Sciatic nerve (tissue), 2 donors: ENCODE results near the gene LSMEM2. TPM values are rescaled to one million over a fixed set of nuclear protein-coding genes. Genes with fewer than 3 reads are reported as not detected.

Experiments used
- ATAC-seq: fragments of 200-7000 bp; cut with Tn5 transposase; one replicate; pipeline ENCODE4 v1.9.1; 2020; ENCODE audit warnings: mild to moderate bottlenecking, moderate library complexity
- DNase-seq: peaks from one replicate; pipeline ENCODE4 v3.0.0-alpha.2; 2020; ENCODE audit warnings: low spot score
- intact Hi-C: fragments of 100-400 bp; cut with DNase I; formaldehyde crosslinking; loops from one replicate; pipeline ENCODE4 v1.14.2; 2022
- total RNA-seq: library from RNA; stranded (reverse); fragmentation: NEBNext Ultra II Directional; extraction: Animal tissue kit (Norgen Biotek cat#: 25700); gene quantifications from one replicate; pipeline ENCODE4 v1.2.1, GENCODE V29; 2021
- donor health status: DM: no; HTN: no; CAD: no.
- donor health status: DM: no; HTN: no; CAD: no.

LSMEM2 gene
- total RNA-seq = 2.0 TPM

DNA sequence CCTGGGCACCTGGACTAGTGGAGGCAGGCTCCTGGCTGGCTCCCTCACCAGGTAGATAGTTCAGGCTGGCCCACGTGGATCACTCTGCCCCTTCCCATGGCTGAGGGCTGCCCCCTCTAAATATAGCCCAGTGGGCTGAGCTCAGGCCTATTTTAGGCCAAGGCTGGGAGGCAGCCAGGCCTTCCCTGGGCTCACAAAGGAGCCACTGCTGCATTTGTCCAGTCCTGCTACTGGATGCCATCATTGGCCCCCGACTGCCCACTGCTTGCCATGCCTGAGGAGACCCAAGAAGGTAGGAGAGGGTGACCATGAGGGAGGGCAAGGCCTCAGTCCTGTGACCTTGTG, at the start of gene LSMEM2:
TSS of gene LSMEM2 (plus strand) at position 208 of the 345 bp plus-strand sequence. CDS start at position 235, 27 bp downstream.
- DNase-seq = no peak
- peak; percentile 8 for ATAC-seq
- intact Hi-C loops = no loop called here

DNA sequence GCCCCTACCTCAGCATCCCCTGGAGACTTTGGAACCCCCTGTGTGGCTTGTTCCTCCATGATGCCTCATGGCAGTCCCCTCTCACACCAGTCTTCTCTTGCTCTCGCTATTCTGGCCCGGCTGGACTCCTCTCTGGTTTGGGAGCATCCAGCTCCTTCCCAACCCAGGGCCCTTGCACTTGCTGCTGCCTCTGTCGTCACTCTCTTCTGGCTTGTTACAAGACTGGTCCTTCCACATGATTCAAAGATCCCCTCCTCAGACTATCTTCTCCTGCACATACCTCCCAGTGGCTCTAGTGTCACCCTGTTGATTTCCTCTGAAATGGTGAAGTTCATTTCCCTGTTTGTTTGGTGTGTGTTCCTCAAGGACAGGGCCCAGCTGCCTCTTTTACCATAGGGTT, 49.4 kb upstream of the LSMEM2 start:
- DNase-seq (no peak), ATAC-seq (no peak)
- intact Hi-C loops = loop anchor here (2.0 kb wide), 1 partner anchor 45 kb away; no protein-coding TSS in a partner anchor

DNA sequence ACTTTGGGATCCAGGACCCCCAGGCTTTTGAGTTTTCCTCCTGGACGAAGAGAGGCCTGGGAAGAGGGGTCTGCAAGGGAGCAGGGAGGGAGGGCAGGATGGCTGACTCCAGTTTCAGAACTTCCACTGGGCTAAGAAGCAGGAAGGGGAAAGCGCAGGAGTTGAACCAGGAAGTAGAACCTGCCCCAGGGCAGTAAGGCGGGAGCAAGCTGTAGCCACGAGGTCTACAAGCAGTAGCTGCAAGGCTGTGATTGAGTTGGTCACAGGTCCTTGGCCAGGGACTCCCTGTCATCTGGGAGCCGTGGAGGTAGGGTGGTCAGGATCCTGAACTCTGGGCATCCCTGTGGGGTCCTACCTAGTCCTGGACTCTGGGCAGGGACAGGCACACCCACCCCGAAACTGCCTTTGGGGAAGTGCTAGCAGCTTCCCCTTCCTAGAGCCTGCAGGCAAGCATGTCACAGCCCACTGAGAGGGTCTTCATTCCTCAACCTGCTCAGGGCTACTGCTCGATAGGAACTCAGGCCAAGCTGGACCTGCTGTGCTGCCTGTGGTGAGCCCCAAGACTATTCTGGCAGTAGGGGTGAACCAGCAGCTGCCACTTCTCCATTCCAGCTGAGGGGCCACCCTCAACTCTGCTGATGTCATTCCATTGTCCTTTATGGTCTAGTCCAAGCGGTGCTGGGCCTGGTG, 48.6 kb upstream of the LSMEM2 start:
- DNase-seq (no peak), ATAC-seq (no peak)
- intact Hi-C loops = no loop called here

DNA sequence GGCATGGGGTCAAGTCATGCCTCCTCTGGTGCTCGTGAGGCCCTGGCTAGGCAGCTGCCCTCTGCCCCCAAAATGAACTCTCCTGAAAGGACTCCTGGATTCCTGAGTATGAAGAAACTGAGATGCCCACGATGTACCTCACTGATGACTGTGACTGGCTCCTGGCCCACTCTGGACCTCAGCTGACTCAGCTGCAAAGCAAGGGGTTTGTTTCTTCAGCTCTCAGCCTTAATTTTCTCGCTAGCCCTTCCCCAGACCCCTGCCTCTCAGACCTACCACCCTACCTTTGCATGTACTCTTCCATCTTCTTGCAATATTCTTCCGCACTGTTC, 48.1 kb upstream of the LSMEM2 start:
- no peak for ATAC-seq
- no peak for DNase-seq
- intact Hi-C loops = no loop called here

DNA sequence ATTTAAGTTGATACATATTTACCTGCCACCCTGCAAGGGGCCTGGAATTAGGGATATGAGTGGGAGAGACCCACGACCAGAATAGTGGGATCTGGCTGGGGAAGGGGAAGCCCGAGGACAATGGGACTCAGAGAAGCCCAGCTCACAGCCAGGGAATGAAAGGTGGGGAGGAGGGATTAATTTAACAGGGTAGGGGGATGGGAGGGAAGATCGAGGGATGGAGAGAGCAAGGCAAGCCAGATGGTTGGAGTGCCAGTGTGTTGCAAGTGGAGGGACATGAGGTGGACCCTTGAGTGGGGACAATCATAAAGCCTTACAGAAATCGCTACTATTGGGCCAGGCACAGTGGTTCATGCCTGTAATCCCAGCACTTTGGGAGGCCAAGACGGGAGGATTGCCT, 47.3 kb upstream of the LSMEM2 start:
- intact Hi-C loops = no loop called here
- no peak for ATAC-seq
- no peak for DNase-seq

DNA sequence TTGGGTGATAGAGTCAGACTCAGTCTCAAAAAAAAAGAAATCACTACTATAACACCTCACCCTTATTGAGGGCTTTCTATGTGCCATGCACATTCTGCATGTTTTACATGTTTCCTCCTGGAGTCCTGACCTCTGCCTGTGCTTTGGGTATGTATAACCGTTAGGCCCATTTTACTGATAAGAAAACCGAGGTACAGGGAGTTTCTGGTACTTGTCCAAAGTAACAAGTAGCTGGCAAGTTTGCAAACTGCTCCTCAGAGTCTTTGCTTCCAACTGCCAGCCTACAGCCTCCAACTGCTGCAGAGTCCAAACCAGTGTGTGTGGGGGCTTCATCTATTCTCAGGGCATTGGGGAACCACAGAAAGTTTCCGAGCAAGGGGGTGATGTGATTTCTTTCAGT, 46.6 kb upstream of the LSMEM2 start:
- no peak for ATAC-seq
- no peak for DNase-seq
- intact Hi-C loops = no loop called here

DNA sequence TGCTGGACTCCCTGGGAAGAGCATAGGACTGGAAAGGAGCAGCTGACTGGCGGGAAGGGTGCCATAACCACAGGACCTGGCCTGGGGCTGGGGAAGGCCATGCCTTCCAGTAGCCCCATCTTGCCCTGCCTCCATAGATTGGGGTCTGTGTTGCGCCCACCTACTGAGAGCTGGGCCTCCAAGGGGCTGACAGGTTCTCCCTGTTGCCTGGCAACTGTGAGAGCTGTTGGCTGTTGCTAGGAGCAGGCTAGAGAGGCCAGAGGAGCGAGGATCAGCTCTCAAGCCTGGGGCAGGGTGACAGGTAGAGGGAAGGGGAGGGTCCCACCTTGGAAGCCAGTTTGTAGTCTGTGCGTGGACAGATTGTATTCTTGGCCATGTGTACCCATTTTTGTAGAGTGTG, 45.7 kb upstream of the LSMEM2 start:
- ATAC-seq = no peak
- intact Hi-C loops = no loop called here
- no peak for DNase-seq

DNA sequence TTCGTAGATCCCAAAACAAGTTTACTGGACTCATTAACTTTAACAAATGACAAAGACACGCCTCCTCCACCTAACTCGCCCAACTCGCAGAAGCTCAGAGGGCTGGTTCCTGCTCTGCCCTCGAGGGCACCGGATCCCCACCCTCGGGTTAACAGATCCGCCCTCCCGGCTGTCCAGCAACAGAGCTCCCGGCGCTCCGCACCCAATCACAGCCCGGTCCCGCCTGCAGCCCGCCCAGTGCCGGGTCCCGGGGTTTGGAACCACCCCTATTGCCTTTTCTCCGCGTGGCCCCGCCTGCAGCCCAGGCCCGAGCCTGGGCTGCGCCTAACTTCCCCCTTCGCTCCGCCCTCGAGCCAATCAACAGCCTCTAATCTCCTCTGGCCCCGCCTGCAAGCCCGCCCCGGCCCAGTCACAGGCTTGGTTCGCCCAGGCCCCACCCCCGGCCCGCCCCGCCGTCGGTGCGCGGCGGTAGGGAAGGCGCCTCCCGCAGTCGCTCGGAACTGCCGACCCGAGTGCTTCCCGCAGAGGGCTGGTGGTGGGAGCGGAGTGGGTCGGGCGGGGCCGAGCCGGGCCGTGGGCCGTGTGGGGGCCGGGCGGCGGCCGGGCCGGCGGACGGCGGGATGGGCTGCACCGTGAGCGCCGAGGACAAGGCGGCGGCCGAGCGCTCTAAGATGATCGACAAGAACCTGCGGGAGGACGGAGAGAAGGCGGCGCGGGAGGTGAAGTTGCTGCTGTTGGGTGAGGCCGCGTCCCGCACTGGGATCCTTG, 43.0 kb upstream of the LSMEM2 start, which contains the start of gene GNAI2:
TSS of gene GNAI2 (plus strand) at position 489 of the 768 bp plus-strand sequence. CDS start at position 621, 132 bp downstream.
- DNase-seq (peak; percentile 98), ATAC-seq (peak; percentile 96)
- intact Hi-C loops = no loop called here

DNA sequence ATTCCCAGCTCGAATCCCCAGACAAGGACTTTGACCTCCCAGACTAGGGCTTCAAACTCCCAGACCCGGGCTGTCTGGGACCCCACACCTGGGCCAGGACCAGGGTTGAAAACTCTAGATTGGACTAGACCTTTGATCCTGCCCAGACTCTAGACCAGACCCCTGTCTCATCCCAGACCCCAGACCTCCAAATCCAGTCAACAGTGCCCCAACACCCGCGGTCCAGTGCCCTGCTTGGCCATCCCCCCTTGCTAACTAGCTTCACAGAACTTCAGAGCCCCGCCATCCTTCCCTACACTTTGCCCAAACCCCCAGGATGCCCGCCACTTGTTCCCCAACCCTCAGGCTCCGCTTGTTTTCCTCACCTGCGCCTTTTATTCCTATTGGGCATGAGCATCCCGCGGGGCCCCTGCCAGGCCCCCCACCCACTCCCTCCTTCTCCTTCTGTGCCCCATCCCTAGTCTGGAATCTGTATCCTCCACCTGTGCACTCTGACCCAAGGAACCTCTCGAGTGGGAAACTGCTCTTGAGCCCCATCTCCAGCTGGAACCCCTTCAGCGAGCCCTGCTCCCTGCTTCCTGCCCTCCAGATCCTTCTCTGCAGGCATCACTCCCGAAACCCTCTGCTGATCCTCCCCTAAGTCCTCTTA, 42.3 kb upstream of the LSMEM2 start:
- intact Hi-C loops = no loop called here
- DNase-seq = no peak
- ATAC-seq = no peak

DNA sequence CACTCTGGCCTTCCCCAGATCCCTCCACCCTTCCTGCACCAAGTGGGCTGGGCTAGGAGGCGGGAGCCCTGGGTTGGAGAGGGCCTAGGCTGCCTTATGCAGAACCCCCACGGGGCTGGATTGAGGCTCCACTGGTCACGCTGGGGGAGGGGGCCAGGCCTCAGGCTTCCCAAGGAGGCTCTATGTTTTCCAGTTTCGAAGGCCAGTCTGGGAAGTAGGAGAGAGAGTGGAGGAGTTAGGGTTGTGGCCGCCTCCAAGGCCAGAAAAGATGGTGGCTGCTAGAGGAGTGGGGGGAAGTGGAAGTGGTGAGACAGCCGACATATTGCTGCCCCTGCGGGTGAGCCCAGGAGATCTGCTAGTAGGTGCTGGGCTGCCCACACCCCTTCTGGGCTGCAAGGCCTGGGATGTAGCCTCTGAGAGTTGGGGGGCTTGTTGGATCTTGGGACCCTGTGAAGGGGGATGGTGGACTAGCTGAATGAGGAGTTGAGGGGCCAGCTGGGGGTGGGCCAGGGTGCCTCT, 41.7 kb upstream of the LSMEM2 start:
- intact Hi-C loops = no loop called here
- ATAC-seq = no peak
- DNase-seq = no peak

DNA sequence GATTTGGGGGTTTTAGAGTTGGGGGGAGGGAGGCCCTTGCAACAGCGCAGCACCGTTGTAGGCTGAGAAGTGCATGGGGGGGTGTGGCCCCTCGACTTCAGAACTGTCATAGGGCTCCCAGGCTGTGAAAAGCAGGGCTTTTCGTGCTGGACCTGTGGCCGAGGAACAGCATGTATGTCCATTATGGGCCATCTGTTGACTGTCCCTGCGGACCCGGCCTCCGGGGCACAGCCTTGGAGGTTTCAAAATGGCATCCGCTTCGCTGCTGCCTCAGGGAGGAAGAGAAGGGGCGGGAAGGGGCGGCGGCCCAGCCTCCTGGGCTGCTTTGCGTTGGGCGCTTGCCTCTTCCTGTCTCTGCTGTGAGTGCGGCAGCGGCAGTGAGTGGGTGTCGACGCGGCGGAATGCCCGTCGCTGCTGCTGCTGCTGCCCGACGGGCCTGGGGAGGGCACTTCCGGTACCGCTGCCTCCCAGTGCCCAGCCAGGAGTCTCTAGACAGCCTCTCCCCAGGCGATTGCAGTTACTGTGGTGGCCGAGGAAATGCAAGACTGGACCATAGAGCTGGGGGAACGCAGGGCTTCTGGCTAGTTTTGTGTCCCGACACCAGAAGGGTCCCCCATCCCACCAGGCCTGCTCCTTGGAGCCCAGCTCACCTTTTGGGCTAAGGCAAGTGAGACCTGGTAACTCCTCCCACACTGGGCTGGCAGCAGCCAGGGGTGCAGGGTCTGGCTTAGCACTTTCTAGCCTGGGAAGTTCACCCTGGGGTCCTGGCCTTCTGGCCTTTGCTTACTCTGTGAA, 40.9 kb upstream of the LSMEM2 start:
- intact Hi-C loops = no loop called here
- DNase-seq (peak; percentile 89), ATAC-seq (peak; percentile 56)

DNA sequence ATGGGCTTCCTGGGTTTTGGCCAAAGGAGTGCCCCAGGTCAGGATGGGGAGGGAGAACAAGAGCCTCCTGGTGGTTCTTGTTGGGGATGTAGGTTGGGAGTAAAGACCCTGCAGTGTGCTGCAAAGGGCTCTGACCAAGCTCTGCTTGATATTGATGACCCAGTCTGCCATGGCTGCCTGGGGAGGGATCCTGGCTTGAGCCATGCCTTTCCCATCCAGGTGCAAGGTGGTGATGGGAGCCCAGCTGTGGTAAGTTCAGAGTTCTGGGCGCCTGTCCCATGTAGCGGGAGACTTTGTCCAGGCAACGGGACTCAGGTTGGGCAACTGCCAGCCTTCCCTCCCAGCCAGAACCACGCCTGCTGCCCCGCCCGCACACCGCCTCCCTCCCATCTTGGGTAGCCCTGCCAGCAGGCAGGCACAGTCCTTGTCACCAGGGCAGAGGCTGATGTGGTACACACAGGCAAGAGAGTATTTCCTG, 40.3 kb upstream of the LSMEM2 start:
- peak; percentile 87 for DNase-seq
- peak; percentile 5 for ATAC-seq
- intact Hi-C loops = no loop called here

DNA sequence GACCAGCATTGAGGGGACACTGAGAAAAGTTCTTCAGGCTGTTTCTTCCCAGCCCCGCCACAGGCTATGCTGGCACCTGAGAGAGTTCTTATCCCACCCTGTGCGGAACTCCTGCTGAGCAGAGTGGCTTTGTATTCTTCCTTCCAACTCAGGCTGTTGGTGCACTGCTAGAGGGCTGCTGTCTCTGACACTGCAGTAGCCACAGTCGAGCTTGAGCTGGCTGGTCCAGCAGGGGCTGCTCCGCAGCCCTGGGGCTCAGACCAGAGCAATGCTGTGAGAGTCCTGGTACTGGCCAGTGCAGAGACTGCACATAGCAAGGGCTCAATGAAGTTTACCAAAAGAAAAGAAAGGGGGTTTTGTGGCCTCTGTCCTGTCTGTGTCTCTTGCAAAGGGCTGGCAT, 39.2 kb upstream of the LSMEM2 start:
- intact Hi-C loops = no loop called here
- DNase-seq = no peak
- ATAC-seq = no peak

DNA sequence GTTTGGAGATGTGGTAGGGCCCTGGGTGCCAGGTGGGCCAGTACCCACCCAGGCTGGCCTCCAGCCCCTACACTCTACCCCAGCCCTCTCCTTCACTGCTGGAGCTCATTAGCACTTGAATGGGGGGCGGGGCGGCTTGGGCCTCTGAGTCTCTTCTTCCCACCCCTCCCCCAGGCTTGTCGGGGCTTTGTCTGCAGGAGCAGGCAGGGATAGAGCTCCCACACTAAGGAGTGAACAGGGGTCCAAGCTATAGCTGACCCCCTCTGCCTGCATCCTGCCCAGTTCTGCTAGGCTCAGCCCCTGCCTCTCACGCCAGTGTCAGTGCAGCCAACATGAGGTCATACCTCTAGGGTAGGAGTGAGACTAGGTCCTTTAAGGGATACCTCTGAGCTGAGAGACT, 37.7 kb upstream of the LSMEM2 start:
- ATAC-seq = no peak

DNA sequence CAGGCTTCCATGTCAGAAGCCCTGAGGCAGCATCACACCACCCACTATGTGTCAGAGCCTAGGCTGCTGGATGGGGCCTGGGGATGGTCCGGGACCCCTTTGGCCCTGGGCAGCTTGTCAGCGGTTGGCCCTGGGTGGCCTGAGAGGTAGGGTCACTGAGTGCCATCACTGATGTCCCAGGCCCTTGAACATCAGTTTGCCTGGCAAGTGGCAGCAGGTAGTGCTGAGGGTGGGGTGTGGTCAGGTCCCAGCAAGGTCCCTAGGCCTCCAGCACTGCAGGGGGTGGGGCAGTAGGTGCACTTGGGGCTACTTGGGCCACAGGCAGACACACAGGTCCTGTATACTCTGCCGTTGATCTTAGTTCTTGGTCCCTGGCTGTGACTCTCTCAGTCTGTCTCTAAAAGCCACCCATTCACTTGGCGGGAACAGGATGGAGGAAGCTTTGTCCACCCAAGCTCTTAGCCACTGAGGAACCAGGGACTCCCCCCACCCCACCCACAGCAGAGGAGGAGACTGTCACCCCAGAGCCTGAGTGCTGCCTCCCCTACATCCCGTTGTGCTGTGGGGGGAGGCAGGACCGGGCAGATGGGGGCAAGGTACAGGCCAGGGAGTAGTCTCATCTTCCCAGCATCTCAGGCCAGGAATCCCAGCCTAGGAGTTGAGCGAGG, 37.0 kb upstream of the LSMEM2 start:
- ATAC-seq (no peak), DNase-seq (no peak)
- intact Hi-C loops = no loop called here

More for the DNA sequence above, 37.7 kb upstream of the LSMEM2 start:
- intact Hi-C loops = no loop called here
- DNase-seq = no peak

DNA sequence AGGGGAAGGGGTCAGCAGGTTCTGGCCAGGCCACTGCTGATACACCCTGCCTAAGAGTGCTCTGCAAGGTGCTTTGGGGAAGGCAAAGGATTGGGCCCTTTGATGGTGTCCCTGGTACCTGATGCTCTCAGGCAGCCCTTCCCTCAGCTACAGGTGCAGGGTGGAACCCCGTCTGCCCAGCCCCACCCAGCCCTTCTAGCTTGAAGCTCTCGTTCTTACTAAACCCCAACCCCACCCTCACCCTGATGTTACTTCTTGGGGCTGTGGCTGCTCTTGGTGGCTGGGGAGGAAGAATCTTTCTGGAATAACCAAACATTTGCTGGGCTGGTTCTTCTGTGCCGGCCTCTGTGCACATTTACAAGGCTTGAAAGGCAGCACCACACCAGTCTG, 36.5 kb upstream of the LSMEM2 start:
- ATAC-seq = no peak
- intact Hi-C loops = no loop called here
- DNase-seq = no peak

DNA sequence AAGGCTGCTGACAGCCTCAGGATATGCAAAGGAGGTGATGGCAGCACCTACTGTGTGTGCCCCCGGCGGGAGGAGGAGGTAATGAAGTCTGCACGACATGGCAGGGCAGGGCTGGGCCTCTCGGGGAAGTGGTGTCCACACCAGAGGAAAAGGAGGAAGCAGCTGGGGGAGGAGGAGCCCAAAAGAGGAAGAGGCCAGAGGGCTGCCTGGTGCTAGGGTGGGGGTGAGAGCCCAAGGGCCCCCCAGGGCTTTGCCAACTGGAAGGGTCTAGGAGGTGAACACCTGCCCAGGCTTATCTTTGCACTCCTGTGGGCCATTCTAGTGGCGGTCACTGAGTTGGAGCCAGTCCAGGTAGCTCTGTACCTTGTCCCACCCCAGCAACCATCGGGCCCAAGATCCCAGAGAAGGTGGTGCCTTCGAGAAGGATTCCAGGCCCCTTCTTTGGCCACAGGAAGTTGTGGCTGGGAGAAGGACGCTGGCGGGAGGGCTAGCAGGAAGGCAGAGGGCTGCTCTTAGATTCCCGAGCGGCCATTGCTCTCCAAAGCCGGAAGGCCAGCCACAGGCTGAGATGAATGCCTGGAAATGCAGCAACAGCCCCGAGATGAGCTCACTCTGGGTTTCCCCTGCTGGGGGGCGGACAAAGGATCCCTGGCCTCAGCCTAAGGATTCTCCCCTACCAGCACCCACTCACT, 35.9 kb upstream of the LSMEM2 start:
- intact Hi-C loops = no loop called here
- DNase-seq (no peak), ATAC-seq (peak; percentile 41)

DNA sequence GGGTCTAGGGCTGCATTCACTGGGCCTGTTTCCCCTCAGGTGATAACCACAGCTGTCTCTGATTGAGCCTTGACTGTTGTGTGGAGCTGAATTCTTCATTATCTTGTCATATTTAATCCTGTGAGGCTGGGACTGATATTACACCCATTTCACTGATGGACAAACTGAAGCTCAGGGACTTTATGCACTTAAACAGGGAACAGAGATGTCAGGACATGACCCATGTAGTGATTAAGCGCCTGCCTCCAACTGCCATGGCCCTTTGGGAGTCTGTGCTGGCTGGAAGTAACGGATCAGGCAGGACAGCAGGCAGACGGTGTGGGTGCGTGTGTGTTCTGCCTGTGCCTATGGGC, 35.4 kb upstream of the LSMEM2 start:
- no peak for ATAC-seq
- intact Hi-C loops = no loop called here

More for the DNA sequence above, 35.4 kb upstream of the LSMEM2 start:
- no peak for DNase-seq
